Gastrocnemius medialis (tissue), 4 donors: Measurements from ENCODE around the gene UBL4A.

Experiments used
- CTCF ChIP-seq, 5 experiments: fragments of 450-650 bp in 3 of 5; fragments of 200-600 bp in 2 of 5; sonication (generic) in 2 of 5; IDR thresholded peaks in 4 of 5; conservative IDR thresholded peaks in 1 of 5; 1 replicate in 4 of 5; 2 replicates in 1 of 5; pipeline ENCODE4 v1.5.1; 2016 to 2019; ENCODE audit warnings: antibody characterized with exemption in 5 of 5, mild to moderate bottlenecking in 3 of 5, moderate library complexity in 3 of 5
- POLR2A ChIP-seq, 2 donors: fragments of 450-650 bp; IDR thresholded peaks; one replicate each; pipeline ENCODE4 v1.6.1; 2017; ENCODE audit warnings: antibody characterized with exemption in 2 of 2, mild to moderate bottlenecking in 2 of 2, moderate library complexity in 2 of 2

GRCh38 chrX:154508384-154508745, 21.9 kb upstream of the UBL4A start:
- no peak for TF ChIP-seq CTCF (IDR thresholded peaks at IDR 0.05 in 4 of 5, conservative IDR thresholded peaks at IDR 0.05 in 1 of 5)
- no peak for TF ChIP-seq POLR2A (IDR thresholded peaks at IDR 0.05)
